Urinary bladder (tissue), 2 donors: ENCODE results near the gene PTPRS. TPM values are rescaled to one million over a fixed set of nuclear protein-coding genes. Genes with fewer than 3 reads are reported as not detected.

Source experiments
- polyA plus RNA-seq: library from polyadenylated mRNA; stranded (reverse); fragments of 200-250 nt; gene quantifications from one replicate; pipeline ENCODE4 v1.2.3, GENCODE V29; 2013
- total RNA-seq: library from RNA; depleted of rRNA; stranded (reverse); fragments of >200 nt; gene quantifications from one replicate; pipeline ENCODE4 v1.2.3, GENCODE V29; 2014
- donor health status: healthy.

Gene PTPRS
- total and polyA plus RNA-seq, 2 donors: 45.2 to 95.0 TPM

Other genes with a start within 250 kb of the PTPRS start
- gene ZNRF4, start 114.6 kb upstream of the PTPRS start, total RNA-seq: not detected
- gene ZNRF4, start 114.6 kb upstream of the PTPRS start, polyA plus RNA-seq: not detected
- gene TINCR, start 227.1 kb upstream of the PTPRS start, total RNA-seq: 1.6 TPM
- 0.85 TPM for gene TINCR, start 227.1 kb upstream of the PTPRS start, polyA plus RNA-seq